HEK293 (cell line): Measurements from ENCODE around the gene CPA5.

Source experiments
- CTCF ChIA-PET: fragments of 350-600 bp; formaldehyde crosslinking; extraction: SDS; loops from one replicate; lab custom pipeline; 2021; ENCODE audit warnings: antibody characterized with exemption; lab: Yijun Ruan, JAX
- POLR2A ChIA-PET: fragments of 300-600 bp; formaldehyde crosslinking; extraction: SDS; loops from one replicate; lab custom pipeline; 2020; ENCODE audit warnings: antibody characterized with exemption, inconsistent platforms; lab: Yijun Ruan, JAX
- H3K27ac ChIP-seq: fragments of 200-500 bp; sonication (Bioruptor generic); 2 replicates; pipeline ENCODE4 v1.5.1; 2014; ENCODE audit warnings: low read depth, low read length, control low read depth, inconsistent platforms; ENCODE audit errors: extremely low read depth
- H3K36me3 ChIP-seq, 2 experiments: fragments of 200-500 bp in 1 of 2; sonication (Bioruptor generic) in 1 of 2; 1 replicate in 1 of 2; 2 replicates in 1 of 2; pipeline ENCODE4 v1.5.1; 2014 to 2017; ENCODE audit warnings: inconsistent platforms in 2 of 2, low read length in 2 of 2; ENCODE audit not compliant: control insufficient read depth in 2 of 2, insufficient read depth in 1 of 2
- H3K4me1 ChIP-seq: fragments of 200-500 bp; sonication (Bioruptor generic); 2 replicates; pipeline ENCODE4 v1.5.1; 2014; ENCODE audit warnings: mild to moderate bottlenecking, low read length, inconsistent platforms; ENCODE audit not compliant: control insufficient read depth, insufficient read depth
- H3K4me3 ChIP-seq: 2 replicates; pipeline ENCODE4 v1.5.1; 2011; ENCODE audit warnings: low read depth, mild to moderate bottlenecking, control low read depth, low read length, moderate library complexity
- H3K9me3 ChIP-seq: fragments of 200-500 bp; sonication (Bioruptor generic); 2 replicates; pipeline ENCODE4 v1.5.1; 2014; ENCODE audit warnings: low read depth, low read length, inconsistent platforms; ENCODE audit not compliant: control insufficient read depth, insufficient read depth
- CTCF ChIP-seq: fragments of 450-650 bp; formaldehyde crosslinking; IDR thresholded peaks from 2 replicates; pipeline ENCODE4 v1.5.1; 2016; ENCODE audit warnings: missing biosample characterization, missing genetic modification characterization
- KLF1 ChIP-seq: fragments of 450-650 bp; formaldehyde crosslinking; IDR thresholded peaks from 2 replicates; pipeline ENCODE4 v1.5.1; 2016; ENCODE audit warnings: missing biosample characterization, missing genetic modification characterization
- PBX3 ChIP-seq: sonication (generic); formaldehyde crosslinking; IDR thresholded peaks from 2 replicates; pipeline ENCODE4 v1.8.1; 2022; ENCODE audit warnings: mild to moderate bottlenecking, moderate library complexity, missing genetic modification reagents
- ZBTB6 ChIP-seq: fragments of 450-650 bp; formaldehyde crosslinking; IDR thresholded peaks from 2 replicates; pipeline ENCODE4 v1.5.1; 2017; ENCODE audit warnings: missing biosample characterization, missing genetic modification characterization
- ZNF140 ChIP-seq: fragments of 450-650 bp; formaldehyde crosslinking; IDR thresholded peaks from 2 replicates; pipeline ENCODE4 v1.5.1; 2016; ENCODE audit warnings: missing biosample characterization, missing genetic modification characterization
- ZNF18 ChIP-seq: fragments of 450-650 bp; formaldehyde crosslinking; IDR thresholded peaks from 2 replicates; pipeline ENCODE4 v1.5.1; 2016; ENCODE audit warnings: missing biosample characterization, missing genetic modification characterization
- ZNF280D ChIP-seq: fragments of 450-650 bp; formaldehyde crosslinking; IDR thresholded peaks from 2 replicates; pipeline ENCODE4 v1.5.1; 2016; ENCODE audit warnings: missing biosample characterization, missing genetic modification characterization
- ZNF335 ChIP-seq: fragments of 450-650 bp; formaldehyde crosslinking; conservative IDR thresholded peaks from 2 replicates; pipeline ENCODE4 v1.5.1; 2016; ENCODE audit warnings: missing biosample characterization, missing genetic modification characterization
- ZNF394 ChIP-seq: fragments of 450-650 bp; formaldehyde crosslinking; IDR thresholded peaks from 2 replicates; pipeline ENCODE4 v1.5.1; 2016; ENCODE audit warnings: missing biosample characterization, missing genetic modification characterization, mild to moderate bottlenecking, moderate library complexity, borderline replicate concordance
- ZNF398 ChIP-seq: fragments of 450-650 bp; formaldehyde crosslinking; IDR thresholded peaks from 2 replicates; pipeline ENCODE4 v1.5.1; 2017; ENCODE audit warnings: missing biosample characterization, missing genetic modification characterization
- ZNF623 ChIP-seq: fragments of 450-650 bp; formaldehyde crosslinking; IDR thresholded peaks from 2 replicates; pipeline ENCODE4 v1.5.1; 2016; ENCODE audit warnings: missing biosample characterization, missing genetic modification characterization
- ZNF629 ChIP-seq: fragments of 450-650 bp; formaldehyde crosslinking; IDR thresholded peaks from 2 replicates; pipeline ENCODE4 v1.5.1; 2017; ENCODE audit warnings: missing biosample characterization, missing genetic modification characterization
- ZNF645 ChIP-seq: fragments of 450-650 bp; formaldehyde crosslinking; IDR thresholded peaks from 2 replicates; pipeline ENCODE4; 2016; ENCODE audit warnings: missing biosample characterization, missing genetic modification characterization

CPA5 gene

GRCh38 chr7:130303127-130303526, 41.5 kb upstream of the CPA5 start:
- POLR2A ChIA-PET = no interaction called here
- CTCF ChIA-PET = interaction anchor here (0.6 kb wide), 1 partner anchor 25 kb away, joined by 3 read pairs; no protein-coding TSS in a partner anchor
- H3K4me1 ChIP-seq = no peaks in the 10 kb centered on the region
- H3K36me3 ChIP-seq = no peaks in the 10 kb centered on the region
- H3K4me3 ChIP-seq = no peak overlapping the region
- no peaks in the 10 kb centered on the region for H3K9me3 ChIP-seq
- TF ChIP-seq ZNF335 (tag by site-specific recombination) = no peak
- no peak for TF ChIP-seq ZNF18 (tag by site-specific recombination)
- no peak for TF ChIP-seq ZNF398
- no peak for TF ChIP-seq ZNF394 (tag by site-specific recombination)
- no peak for TF ChIP-seq ZNF623 (tag by site-specific recombination)
- no peak for TF ChIP-seq PBX3
- no peak for TF ChIP-seq ZNF280D
- no peak for TF ChIP-seq ZNF629 (tag by site-specific recombination)
- TF ChIP-seq CTCF (tag by site-specific recombination) = no peak
- no peak for TF ChIP-seq ZNF140
- no peak for TF ChIP-seq ZNF645
- H3K27ac ChIP-seq = no peak overlapping the region

- H3K27ac ChIP-seq = no peak overlapping the region
- H3K4me3 ChIP-seq = no peak overlapping the region
- H3K9me3 ChIP-seq = no peaks in the 10 kb centered on the region
- no peaks in the 10 kb centered on the region for H3K36me3 ChIP-seq
- ChIA-PET POLR2A (no interaction called here), CTCF (no interaction called here)
- no peaks in the 10 kb centered on the region for H3K4me1 ChIP-seq
- no peak for TF ChIP-seq ZBTB6 (tag by site-specific recombination)
- TF ChIP-seq KLF1 (tag by site-specific recombination) = no peak
These were observed 41.1 kb upstream of the CPA5 start for GRCh38 chr7:130303551-130303950.
